GM12864 (cell line): ENCODE measurements around the gene TTLL5.

ENCODE experiments used
- DNase-seq: peaks from one replicate; pipeline ENCODE4 v3.0.0-alpha.2; 2011; ENCODE audit warnings: low read depth
- H3K4me3 ChIP-seq: 2 replicates; pipeline ENCODE4 v1.5.1; 2011; ENCODE audit warnings: mild to moderate bottlenecking, low read depth, low read length, control low read depth
- CTCF ChIP-seq: IDR thresholded peaks from 2 replicates; pipeline ENCODE4 v1.5.1; 2011; ENCODE audit warnings: low read depth, mild to moderate bottlenecking, moderate library complexity, low read length, control low read depth, inconsistent platforms; ENCODE audit errors: missing control alignments

TTLL5 gene

DNA sequence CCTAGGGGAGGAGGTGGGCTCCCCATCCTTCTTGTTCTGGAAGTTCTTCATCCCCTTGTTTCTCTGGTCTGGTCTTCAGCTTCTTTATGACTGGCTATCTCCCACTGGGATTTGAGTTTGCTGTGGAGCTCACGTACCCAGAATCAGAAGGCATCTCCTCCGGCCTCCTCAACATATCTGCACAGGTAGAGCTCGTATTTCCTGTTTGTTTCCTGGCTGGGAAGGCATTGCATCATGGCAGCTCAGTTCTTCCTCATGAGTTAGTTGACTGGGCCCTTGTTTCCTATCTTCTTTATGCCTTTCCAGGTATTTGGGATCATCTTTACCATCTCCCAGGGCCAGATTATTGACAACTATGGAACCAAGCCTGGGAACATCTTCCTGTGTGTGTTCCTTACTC, 20.2 kb upstream of the TTLL5 start:
- DNase-seq = no peak
- TF ChIP-seq CTCF = no peak

DNA sequence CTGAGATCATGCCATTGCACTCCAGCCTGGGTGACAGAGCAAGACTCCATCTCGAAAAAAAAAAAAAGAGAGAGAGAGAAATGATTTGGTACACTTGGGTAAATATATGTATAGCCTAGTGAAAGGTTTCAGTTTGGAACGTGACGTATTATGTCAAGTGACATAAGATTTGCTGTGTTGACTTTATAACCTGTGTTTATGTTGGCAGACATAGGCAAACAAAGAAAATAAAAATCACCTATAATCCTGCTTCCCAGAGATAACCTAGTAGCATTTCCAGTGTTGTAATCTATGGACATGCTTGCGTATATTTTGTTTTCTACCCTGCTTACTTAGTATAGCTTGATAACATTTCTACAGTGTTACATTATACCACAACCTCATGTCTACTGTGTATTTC, 17.1 kb upstream of the TTLL5 start:
- TF ChIP-seq CTCF = no peak
- no peak overlapping the region for H3K4me3 ChIP-seq
- no peak for DNase-seq

More for the DNA sequence above, 20.2 kb upstream of the TTLL5 start:
- no peak overlapping the region for H3K4me3 ChIP-seq

DNA sequence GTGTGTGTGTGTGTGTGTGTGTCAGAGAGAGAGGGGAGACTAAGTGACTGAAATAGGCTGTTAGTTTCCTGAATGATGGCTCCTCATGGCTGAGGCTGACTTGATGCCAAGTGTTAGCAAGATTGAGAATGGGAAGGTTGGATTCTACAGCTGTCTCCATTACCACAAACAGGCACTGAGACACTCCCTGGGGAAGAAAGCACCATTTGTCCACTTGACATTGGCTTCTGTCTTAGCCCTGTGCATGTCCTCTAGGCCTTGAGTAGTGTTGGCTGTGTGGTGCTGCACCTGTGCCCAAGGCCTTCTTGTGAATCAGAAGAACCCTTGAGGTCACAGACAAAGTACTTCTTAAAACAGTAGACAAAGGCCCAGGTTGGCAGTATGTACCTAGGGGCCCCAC, 16.0 kb upstream of the TTLL5 start:
- no peak overlapping the region for H3K4me3 ChIP-seq
- no peak for TF ChIP-seq CTCF
- DNase-seq = no peak

- no peak overlapping the region for H3K4me3 ChIP-seq
- DNase-seq = no peak
- TF ChIP-seq CTCF = no peak
Observed at GRCh38 chr14:75646762-75647161, 14.3 kb upstream of the TTLL5 start.

GRCh38 chr14:75647640-75648039, 13.4 kb upstream of the TTLL5 start:
- TF ChIP-seq CTCF = no peak
- H3K4me3 ChIP-seq = no peak overlapping the region
- no peak for DNase-seq

DNA sequence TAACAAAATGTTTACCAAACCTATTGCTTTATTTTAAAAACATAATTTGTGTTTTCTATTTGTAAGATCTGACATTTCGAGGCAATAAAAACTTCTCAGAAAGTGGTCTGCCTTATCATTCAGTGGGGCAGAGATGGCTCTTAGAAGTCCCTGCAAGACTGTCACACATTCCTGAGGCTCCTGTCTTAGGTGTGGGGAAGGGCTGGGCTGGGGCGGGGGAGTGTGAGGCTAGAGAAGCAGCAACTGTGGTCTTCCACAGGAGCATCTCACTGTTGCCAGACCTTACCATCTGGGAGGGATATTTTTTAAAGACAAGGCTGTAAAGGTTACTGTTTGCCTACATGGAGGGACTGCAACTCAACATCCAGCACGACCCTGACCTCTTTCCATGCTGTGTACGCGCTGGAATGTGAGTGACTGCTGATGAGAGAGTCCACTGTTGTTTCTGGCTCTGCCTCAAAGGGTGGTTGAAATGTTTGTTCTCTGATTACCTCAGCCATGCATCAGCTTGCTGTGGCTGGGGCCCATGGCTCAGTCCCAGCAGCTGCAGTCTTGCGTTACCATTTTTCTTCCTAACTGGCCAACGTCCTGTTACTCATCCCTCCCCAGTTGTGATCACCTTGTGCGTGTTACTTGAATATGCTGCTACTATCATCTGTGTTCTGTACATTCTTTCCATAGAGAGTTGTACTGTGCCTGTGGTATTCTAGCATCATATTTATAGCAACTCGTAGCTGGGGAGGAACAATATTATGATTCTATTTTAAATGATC, 12.8 kb upstream of the TTLL5 start:
- no peak overlapping the region for H3K4me3 ChIP-seq
- no peak for DNase-seq
- TF ChIP-seq CTCF = no peak

GRCh38 chr14:75649337-75649736, 11.7 kb upstream of the TTLL5 start:
- no peak overlapping the region for H3K4me3 ChIP-seq
- no peak for TF ChIP-seq CTCF
- DNase-seq = no peak
